WTC11 (cell line): ENCODE results near the gene INKA1. TPM values are rescaled to one million over a fixed set of nuclear protein-coding genes. Genes with fewer than 3 reads are reported as not detected.

Source experiments
- ATAC-seq: fragments of 200-7000 bp; cut with Tn5 transposase; 2 replicates; pipeline ENCODE4 v1.10.0; 2021; ENCODE audit warnings: mild to moderate bottlenecking, moderate library complexity
- CTCF ChIA-PET: fragments of 300-600 bp; sonication (Branson Sonifier 250); formaldehyde crosslinking; loops from one replicate; lab custom pipeline; 2021; ENCODE audit warnings: antibody characterized with exemption; lab: Charles Lee
- POLR2A ChIA-PET: fragments of 350-600 bp; sonication (Branson Sonifier 250); formaldehyde crosslinking; loops from one replicate; lab custom pipeline; 2021; ENCODE audit warnings: antibody characterized with exemption; lab: Charles Lee
- DNase-seq: peaks from one replicate; pipeline ENCODE4 v3.0.0; 2021; ENCODE audit warnings: low spot score
- H3K27ac Mint-ChIP-seq: 2 replicates; pipeline ENCODE4 v1.8.0; 2021; ENCODE audit warnings: mixed read lengths
- H3K27me3 Mint-ChIP-seq: 2 replicates; pipeline ENCODE4 v1.8.0; 2021; ENCODE audit warnings: low read depth, mild to moderate bottlenecking, moderate library complexity, mixed read lengths
- H3K36me3 Mint-ChIP-seq: 2 replicates; pipeline ENCODE4 v1.8.0; 2021; ENCODE audit warnings: mixed read lengths
- H3K4me1 Mint-ChIP-seq: 2 replicates; pipeline ENCODE4 v1.8.0; 2022; ENCODE audit warnings: mixed read lengths
- H3K4me3 Mint-ChIP-seq: 2 replicates; pipeline ENCODE4 v1.8.0; 2021; ENCODE audit warnings: mild to moderate bottlenecking, moderate library complexity, mixed read lengths
- H3K9me3 Mint-ChIP-seq: 2 replicates; pipeline ENCODE4 v1.8.0; 2021; ENCODE audit warnings: mixed read lengths
- CREB1 ChIP-seq: sonication (generic); formaldehyde crosslinking; IDR thresholded peaks from 2 replicates; pipeline ENCODE4 v1.8.0; 2023; ENCODE audit warnings: mild to moderate bottlenecking, missing genetic modification reagents
- ETV6 ChIP-seq: sonication (generic); formaldehyde crosslinking; IDR thresholded peaks from 2 replicates; pipeline ENCODE4 v1.8.1; 2022; ENCODE audit warnings: mild to moderate bottlenecking, missing genetic modification reagents
- FOXJ3 ChIP-seq: sonication (generic); formaldehyde crosslinking; IDR thresholded peaks from 2 replicates; pipeline ENCODE4 v1.9.0; 2021; ENCODE audit warnings: missing genetic modification reagents, mild to moderate bottlenecking, borderline replicate concordance
- GRHL2 ChIP-seq: fragments of 250-450 bp; sonication (Bioruptor Pico); IDR thresholded peaks from 2 replicates; pipeline ENCODE4 v1.8.0; 2022; ENCODE audit warnings: mild to moderate bottlenecking, moderate library complexity; ENCODE audit not compliant: insufficient replicate concordance, severe bottlenecking
- GTF2I ChIP-seq: fragments of 250-450 bp; sonication (Bioruptor Pico); conservative IDR thresholded peaks from 2 replicates; pipeline ENCODE4 v1.4.0; 2021; ENCODE audit warnings: mild to moderate bottlenecking
- JUN ChIP-seq: sonication (generic); formaldehyde crosslinking; IDR thresholded peaks from 2 replicates; pipeline ENCODE4 v1.8.0; 2023; ENCODE audit warnings: mild to moderate bottlenecking, missing genetic modification reagents
- NFYB ChIP-seq: sonication (generic); formaldehyde crosslinking; conservative IDR thresholded peaks from 2 replicates; pipeline ENCODE4 v1.8.0; 2022; ENCODE audit warnings: low read depth, missing genetic modification reagents
- NR3C1 ChIP-seq: sonication (generic); formaldehyde crosslinking; conservative IDR thresholded peaks from 2 replicates; pipeline ENCODE4 v1.8.1; 2023; ENCODE audit warnings: low read depth, mild to moderate bottlenecking, missing genetic modification reagents
- PRRX2 ChIP-seq: fragments of 250-450 bp; sonication (Bioruptor Pico); IDR thresholded peaks from 2 replicates; pipeline ENCODE4 v1.8.0; 2021; ENCODE audit warnings: mild to moderate bottlenecking
- RORB ChIP-seq: fragments of 250-450 bp; sonication (Bioruptor Pico); IDR thresholded peaks from 2 replicates; pipeline ENCODE4 v1.9.0; 2021; ENCODE audit warnings: mild to moderate bottlenecking
- TCF7 ChIP-seq: sonication (generic); formaldehyde crosslinking; IDR thresholded peaks from 2 replicates; pipeline ENCODE4 v1.8.0; 2022; ENCODE audit warnings: mild to moderate bottlenecking, low read depth, missing genetic modification reagents, moderate library complexity
- ZNF121 ChIP-seq: sonication (generic); formaldehyde crosslinking; IDR thresholded peaks from 2 replicates; pipeline ENCODE4 v1.8.0; 2023; ENCODE audit warnings: missing genetic modification reagents
- ZNF232 ChIP-seq: sonication (generic); formaldehyde crosslinking; IDR thresholded peaks from 2 replicates; pipeline ENCODE4 v1.8.0; 2022; ENCODE audit warnings: mild to moderate bottlenecking, missing genetic modification reagents
- total RNA-seq: library from RNA; stranded (reverse); gene quantifications from 3 replicates; pipeline ENCODE4 v1.2.3, GENCODE V29; 2021
- TF ChIP-seq, protein P1 (sequence below): fragments of 250-450 bp; sonication (Bioruptor Pico); IDR thresholded peaks from 2 replicates; pipeline ENCODE4 v1.8.0; 2021; ENCODE audit warnings: mild to moderate bottlenecking
- TF ChIP-seq, protein P2 (sequence below): sonication (generic); formaldehyde crosslinking; IDR thresholded peaks from 2 replicates; pipeline ENCODE4 v1.8.1; 2022; ENCODE audit warnings: low read depth, mild to moderate bottlenecking, moderate library complexity, missing genetic modification reagents, borderline replicate concordance
- TF ChIP-seq, protein P3 (sequence below): sonication (generic); formaldehyde crosslinking; IDR thresholded peaks from 2 replicates; pipeline ENCODE4 v1.8.0; 2023; ENCODE audit warnings: missing genetic modification reagents
- TF ChIP-seq, protein P4 (sequence below): sonication (generic); formaldehyde crosslinking; IDR thresholded peaks from 2 replicates; pipeline ENCODE4 v1.8.0; 2023; ENCODE audit warnings: mild to moderate bottlenecking, missing genetic modification reagents
- TF ChIP-seq, protein P5 (sequence below): fragments of 250-450 bp; sonication (Bioruptor Pico); IDR thresholded peaks from 2 replicates; pipeline ENCODE4 v1.9.0; 2021; ENCODE audit warnings: mild to moderate bottlenecking
- TF ChIP-seq, protein P6 (sequence below): sonication (generic); formaldehyde crosslinking; IDR thresholded peaks from 2 replicates; pipeline ENCODE4 v1.8.1; 2022; ENCODE audit warnings: mild to moderate bottlenecking, moderate library complexity, missing genetic modification reagents
- TF ChIP-seq, protein P7 (sequence below): sonication (generic); formaldehyde crosslinking; IDR thresholded peaks from 2 replicates; pipeline ENCODE4 v1.8.0; 2022; ENCODE audit warnings: mild to moderate bottlenecking, missing genetic modification reagents
- TF ChIP-seq, protein P8 (sequence below): sonication (generic); formaldehyde crosslinking; IDR thresholded peaks from 2 replicates; pipeline ENCODE4 v1.8.0; 2022; ENCODE audit warnings: mild to moderate bottlenecking, missing genetic modification reagents

The INKA1 gene
- total RNA-seq, 1 experiment from 2014 or later, result 2.0 TPM

DNA sequence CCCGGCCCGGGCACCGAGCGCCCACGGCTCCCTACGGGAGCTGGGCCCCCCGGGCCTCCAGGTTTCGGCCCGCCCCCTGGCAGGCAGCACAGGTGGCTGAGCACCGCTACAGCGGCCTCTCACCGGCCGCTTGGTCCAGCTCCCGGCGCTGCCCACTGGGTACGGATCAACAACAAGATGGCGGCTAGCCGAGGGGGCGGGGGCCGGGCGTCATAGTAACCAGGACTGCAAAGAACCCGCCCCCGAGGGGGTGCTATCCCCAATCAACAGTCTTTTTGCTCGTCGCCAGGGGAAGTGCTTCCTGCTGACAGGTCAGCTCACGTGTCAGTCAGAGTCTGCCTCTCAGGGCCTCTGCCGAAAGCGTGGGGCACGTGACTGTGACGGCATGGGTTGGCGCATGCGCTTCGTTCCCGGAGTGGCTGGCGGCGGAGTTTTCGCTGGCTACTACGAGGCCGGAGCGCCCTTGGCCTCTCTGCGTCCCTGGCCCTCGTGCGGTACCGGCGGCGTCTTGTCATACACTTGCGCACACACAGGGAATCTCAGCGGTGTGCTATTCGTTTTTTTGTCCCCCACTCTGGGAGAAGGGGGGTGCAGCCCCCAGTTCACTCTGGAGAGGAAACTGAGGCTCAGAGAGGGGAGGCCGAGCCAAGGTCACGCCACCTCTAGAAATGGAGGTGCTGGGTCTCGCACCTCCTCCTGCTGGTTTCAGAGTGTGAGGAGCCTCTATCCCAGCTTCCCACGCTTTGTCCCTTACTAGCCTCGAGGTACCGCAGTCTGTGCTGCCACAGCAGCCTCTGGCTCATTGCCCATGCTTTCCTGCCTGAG lies 16.5 kb upstream of the INKA1 start, which contains the start of gene IP6K1 (continued):
- TF ChIP-seq, protein P1, sequence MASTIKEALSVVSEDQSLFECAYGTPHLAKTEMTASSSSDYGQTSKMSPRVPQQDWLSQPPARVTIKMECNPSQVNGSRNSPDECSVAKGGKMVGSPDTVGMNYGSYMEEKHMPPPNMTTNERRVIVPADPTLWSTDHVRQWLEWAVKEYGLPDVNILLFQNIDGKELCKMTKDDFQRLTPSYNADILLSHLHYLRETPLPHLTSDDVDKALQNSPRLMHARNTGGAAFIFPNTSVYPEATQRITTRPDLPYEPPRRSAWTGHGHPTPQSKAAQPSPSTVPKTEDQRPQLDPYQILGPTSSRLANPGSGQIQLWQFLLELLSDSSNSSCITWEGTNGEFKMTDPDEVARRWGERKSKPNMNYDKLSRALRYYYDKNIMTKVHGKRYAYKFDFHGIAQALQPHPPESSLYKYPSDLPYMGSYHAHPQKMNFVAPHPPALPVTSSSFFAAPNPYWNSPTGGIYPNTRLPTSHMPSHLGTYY (CRISPR knock-in tag), result no peak
- 0 out of 2 replicates have a peak, but pooled peaks have one; percentile 21 for TF ChIP-seq CREB1

DNA sequence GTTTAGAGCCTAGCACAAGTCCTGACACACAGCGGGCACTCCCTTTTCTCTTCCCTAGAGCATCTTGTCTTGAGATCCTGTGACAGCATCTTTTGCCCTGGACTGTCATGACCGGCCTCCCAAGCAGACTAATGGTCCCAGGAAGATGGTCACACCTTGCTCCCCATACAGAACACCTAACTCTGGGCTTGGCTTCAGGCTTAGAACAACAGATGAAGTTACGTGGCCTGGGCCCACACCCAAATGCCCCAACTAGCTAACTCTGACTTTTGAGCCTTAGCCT lies 15.9 kb upstream of the INKA1 start:
- no peak for ATAC-seq
- peak overlapping the region; percentile 93 for H3K27ac Mint-ChIP-seq

More for the DNA sequence above, 15.9 kb upstream of the INKA1 start:
- peaks cover 15% of the 10 kb centered on the region for H3K27me3 Mint-ChIP-seq
- peaks cover 20% of the 10 kb centered on the region for H3K4me1 Mint-ChIP-seq
- H3K4me3 Mint-ChIP-seq, result peak overlapping the region; percentile 90
- TF ChIP-seq GRHL2 (no peak), NR3C1 (CRISPR knock-in tag) (no peak), ZNF121 (no peak), FOXJ3 (CRISPR knock-in tag) (no peak), RORB (CRISPR knock-in tag) (no peak), ZNF232 (CRISPR knock-in tag) (no peak), JUN (CRISPR knock-in tag) (no peak), TCF7 (no peak), GTF2I (CRISPR knock-in tag) (no peak), ETV6 (CRISPR knock-in tag) (no peak), PRRX2 (CRISPR knock-in tag) (no peak), NFYB (CRISPR knock-in tag) (no peak)
- TF ChIP-seq, protein P2, sequence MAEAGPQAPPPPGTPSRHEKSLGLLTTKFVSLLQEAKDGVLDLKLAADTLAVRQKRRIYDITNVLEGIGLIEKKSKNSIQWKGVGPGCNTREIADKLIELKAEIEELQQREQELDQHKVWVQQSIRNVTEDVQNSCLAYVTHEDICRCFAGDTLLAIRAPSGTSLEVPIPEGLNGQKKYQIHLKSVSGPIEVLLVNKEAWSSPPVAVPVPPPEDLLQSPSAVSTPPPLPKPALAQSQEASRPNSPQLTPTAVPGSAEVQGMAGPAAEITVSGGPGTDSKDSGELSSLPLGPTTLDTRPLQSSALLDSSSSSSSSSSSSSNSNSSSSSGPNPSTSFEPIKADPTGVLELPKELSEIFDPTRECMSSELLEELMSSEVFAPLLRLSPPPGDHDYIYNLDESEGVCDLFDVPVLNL, result no peak
- TF ChIP-seq, protein P3, sequence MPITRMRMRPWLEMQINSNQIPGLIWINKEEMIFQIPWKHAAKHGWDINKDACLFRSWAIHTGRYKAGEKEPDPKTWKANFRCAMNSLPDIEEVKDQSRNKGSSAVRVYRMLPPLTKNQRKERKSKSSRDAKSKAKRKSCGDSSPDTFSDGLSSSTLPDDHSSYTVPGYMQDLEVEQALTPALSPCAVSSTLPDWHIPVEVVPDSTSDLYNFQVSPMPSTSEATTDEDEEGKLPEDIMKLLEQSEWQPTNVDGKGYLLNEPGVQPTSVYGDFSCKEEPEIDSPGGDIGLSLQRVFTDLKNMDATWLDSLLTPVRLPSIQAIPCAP (CRISPR knock-in tag), result no peak
- TF ChIP-seq, protein P4, sequence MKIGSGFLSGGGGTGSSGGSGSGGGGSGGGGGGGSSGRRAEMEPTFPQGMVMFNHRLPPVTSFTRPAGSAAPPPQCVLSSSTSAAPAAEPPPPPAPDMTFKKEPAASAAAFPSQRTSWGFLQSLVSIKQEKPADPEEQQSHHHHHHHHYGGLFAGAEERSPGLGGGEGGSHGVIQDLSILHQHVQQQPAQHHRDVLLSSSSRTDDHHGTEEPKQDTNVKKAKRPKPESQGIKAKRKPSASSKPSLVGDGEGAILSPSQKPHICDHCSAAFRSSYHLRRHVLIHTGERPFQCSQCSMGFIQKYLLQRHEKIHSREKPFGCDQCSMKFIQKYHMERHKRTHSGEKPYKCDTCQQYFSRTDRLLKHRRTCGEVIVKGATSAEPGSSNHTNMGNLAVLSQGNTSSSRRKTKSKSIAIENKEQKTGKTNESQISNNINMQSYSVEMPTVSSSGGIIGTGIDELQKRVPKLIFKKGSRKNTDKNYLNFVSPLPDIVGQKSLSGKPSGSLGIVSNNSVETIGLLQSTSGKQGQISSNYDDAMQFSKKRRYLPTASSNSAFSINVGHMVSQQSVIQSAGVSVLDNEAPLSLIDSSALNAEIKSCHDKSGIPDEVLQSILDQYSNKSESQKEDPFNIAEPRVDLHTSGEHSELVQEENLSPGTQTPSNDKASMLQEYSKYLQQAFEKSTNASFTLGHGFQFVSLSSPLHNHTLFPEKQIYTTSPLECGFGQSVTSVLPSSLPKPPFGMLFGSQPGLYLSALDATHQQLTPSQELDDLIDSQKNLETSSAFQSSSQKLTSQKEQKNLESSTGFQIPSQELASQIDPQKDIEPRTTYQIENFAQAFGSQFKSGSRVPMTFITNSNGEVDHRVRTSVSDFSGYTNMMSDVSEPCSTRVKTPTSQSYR (CRISPR knock-in tag), result no peak
- TF ChIP-seq, protein P5, sequence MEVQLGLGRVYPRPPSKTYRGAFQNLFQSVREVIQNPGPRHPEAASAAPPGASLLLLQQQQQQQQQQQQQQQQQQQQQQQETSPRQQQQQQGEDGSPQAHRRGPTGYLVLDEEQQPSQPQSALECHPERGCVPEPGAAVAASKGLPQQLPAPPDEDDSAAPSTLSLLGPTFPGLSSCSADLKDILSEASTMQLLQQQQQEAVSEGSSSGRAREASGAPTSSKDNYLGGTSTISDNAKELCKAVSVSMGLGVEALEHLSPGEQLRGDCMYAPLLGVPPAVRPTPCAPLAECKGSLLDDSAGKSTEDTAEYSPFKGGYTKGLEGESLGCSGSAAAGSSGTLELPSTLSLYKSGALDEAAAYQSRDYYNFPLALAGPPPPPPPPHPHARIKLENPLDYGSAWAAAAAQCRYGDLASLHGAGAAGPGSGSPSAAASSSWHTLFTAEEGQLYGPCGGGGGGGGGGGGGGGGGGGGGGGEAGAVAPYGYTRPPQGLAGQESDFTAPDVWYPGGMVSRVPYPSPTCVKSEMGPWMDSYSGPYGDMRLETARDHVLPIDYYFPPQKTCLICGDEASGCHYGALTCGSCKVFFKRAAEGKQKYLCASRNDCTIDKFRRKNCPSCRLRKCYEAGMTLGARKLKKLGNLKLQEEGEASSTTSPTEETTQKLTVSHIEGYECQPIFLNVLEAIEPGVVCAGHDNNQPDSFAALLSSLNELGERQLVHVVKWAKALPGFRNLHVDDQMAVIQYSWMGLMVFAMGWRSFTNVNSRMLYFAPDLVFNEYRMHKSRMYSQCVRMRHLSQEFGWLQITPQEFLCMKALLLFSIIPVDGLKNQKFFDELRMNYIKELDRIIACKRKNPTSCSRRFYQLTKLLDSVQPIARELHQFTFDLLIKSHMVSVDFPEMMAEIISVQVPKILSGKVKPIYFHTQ (CRISPR knock-in tag), result no peak
- TF ChIP-seq, protein P6, sequence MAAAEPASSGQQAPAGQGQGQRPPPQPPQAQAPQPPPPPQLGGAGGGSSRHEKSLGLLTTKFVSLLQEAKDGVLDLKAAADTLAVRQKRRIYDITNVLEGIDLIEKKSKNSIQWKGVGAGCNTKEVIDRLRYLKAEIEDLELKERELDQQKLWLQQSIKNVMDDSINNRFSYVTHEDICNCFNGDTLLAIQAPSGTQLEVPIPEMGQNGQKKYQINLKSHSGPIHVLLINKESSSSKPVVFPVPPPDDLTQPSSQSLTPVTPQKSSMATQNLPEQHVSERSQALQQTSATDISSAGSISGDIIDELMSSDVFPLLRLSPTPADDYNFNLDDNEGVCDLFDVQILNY, result no peak
- TF ChIP-seq, protein P7, sequence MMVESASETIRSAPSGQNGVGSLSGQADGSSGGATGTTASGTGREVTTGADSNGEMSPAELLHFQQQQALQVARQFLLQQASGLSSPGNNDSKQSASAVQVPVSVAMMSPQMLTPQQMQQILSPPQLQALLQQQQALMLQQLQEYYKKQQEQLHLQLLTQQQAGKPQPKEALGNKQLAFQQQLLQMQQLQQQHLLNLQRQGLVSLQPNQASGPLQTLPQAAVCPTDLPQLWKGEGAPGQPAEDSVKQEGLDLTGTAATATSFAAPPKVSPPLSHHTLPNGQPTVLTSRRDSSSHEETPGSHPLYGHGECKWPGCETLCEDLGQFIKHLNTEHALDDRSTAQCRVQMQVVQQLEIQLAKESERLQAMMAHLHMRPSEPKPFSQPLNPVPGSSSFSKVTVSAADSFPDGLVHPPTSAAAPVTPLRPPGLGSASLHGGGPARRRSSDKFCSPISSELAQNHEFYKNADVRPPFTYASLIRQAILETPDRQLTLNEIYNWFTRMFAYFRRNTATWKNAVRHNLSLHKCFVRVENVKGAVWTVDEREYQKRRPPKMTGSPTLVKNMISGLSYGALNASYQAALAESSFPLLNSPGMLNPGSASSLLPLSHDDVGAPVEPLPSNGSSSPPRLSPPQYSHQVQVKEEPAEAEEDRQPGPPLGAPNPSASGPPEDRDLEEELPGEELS (CRISPR knock-in tag), result no peak
- TF ChIP-seq, protein P8, sequence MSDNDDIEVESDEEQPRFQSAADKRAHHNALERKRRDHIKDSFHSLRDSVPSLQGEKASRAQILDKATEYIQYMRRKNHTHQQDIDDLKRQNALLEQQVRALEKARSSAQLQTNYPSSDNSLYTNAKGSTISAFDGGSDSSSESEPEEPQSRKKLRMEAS (CRISPR knock-in tag), result no peak
- TF ChIP-seq, all 79 proteins: peak for 0
- no peaks in the 10 kb centered on the region for H3K9me3 Mint-ChIP-seq
- peaks cover 12% of the 10 kb centered on the region for H3K36me3 Mint-ChIP-seq
- ChIA-PET POLR2A (interaction anchor here (0.5 to 1.7 kb wide), 3 partner anchors 36 to 143 kb away, joined by 3 to 6 read pairs (median 5); no protein-coding TSS in a partner anchor), CTCF (interaction anchor here (1.2 to 3.5 kb wide), 3 partner anchors 15 to 123 kb away, joined by 4 to 36 read pairs (median 9); partner anchors contain the start of genes AMIGO3, CDHR4 and INKA1)
- DNase-seq, result no peak
